BLaER1 treated with 17β-estradiol and CSF1 and Interleukin-3, amounts not matched to agents 10 nM and 100 nM (cell line): ENCODE data around the gene CEP128.

ENCODE experiments used
- H3K27ac ChIP-seq, 11 experiments: shearing (Covaris generic); formaldehyde crosslinking; 2 replicates each; pipeline ENCODE4 v1.8.1; 2022
- H3K27me3 ChIP-seq, 11 experiments: shearing (Covaris generic); formaldehyde crosslinking; 2 replicates each; pipeline ENCODE4 v1.8.1; 2022
- H3K36me3 ChIP-seq, 11 experiments: shearing (Covaris generic); formaldehyde crosslinking; 2 replicates each; pipeline ENCODE4 v1.8.1; 2022
- H3K4me1 ChIP-seq, 10 experiments: shearing (Covaris generic); formaldehyde crosslinking; 2 replicates each; pipeline ENCODE4 v1.8.1; 2022
- H3K4me2 ChIP-seq, 11 experiments: shearing (Covaris generic); formaldehyde crosslinking; 2 replicates each; pipeline ENCODE4 v1.8.1; 2022
- H3K4me3 ChIP-seq, 10 experiments: shearing (Covaris generic); formaldehyde crosslinking; 2 replicates each; pipeline ENCODE4 v1.8.1; 2022
- H3K9ac ChIP-seq, 11 experiments: shearing (Covaris generic); formaldehyde crosslinking; 2 replicates each; pipeline ENCODE4 v1.8.1; 2022
- H3K9me3 ChIP-seq, 11 experiments: shearing (Covaris generic); formaldehyde crosslinking; replicated peaks in 1 of 11; 2 replicates each; pipeline ENCODE4 v1.8.1; 2022
- H4K20me1 ChIP-seq, 11 experiments: shearing (Covaris generic); formaldehyde crosslinking; 2 replicates each; pipeline ENCODE4 v1.8.1; 2022
- Cebpa-rat ChIP-seq, 11 experiments: shearing (Covaris generic); IDR thresholded peaks; 2 replicates each; pipeline ENCODE4 v1.8.1; 2022

CEP128 gene

GRCh38 chr14:80544366-80544765, 397.2 kb downstream of the CEP128 start:
- Histone ChIP-seq H3K4me3 (no peak overlapping the region), H3K36me3 (peaks cover 0 to 10% (median 0%) of the 10 kb centered on the region in 11 experiments; a peak in 1 of 22 replicates), H3K4me2 (no peak overlapping the region)

GRCh38 chr14:80543211-80543610, 398.3 kb downstream of the CEP128 start:
- H3K4me3 ChIP-seq: no peak overlapping the region
- peaks cover 16 to 28% (median 20%) of the 10 kb centered on the region in 11 experiments for H3K9me3 ChIP-seq
- H3K27me3 ChIP-seq: no peaks in the 10 kb centered on the region
- H3K4me2 ChIP-seq: no peak overlapping the region
- H4K20me1 ChIP-seq: no peaks in the 10 kb centered on the region
- H3K4me1 ChIP-seq: no peaks in the 10 kb centered on the region
- peaks cover 0 to 10% (median 0%) of the 10 kb centered on the region in 11 experiments; a peak in 1 of 22 replicates for H3K36me3 ChIP-seq
- TF ChIP-seq Cebpa-rat (IDR thresholded peaks at IDR 0.05): no peak
- no peak overlapping the region for H3K27ac ChIP-seq
- no peak overlapping the region for H3K9ac ChIP-seq

More at GRCh38 chr14:80544366-80544765, 397.2 kb downstream of the CEP128 start:
- Histone ChIP-seq H3K9ac (no peak overlapping the region), H3K4me1 (no peaks in the 10 kb centered on the region), H3K9me3 (peaks cover 11 to 24% (median 17%) of the 10 kb centered on the region in 11 experiments), H3K27ac (no peak overlapping the region), H4K20me1 (no peaks in the 10 kb centered on the region), H3K27me3 (no peaks in the 10 kb centered on the region)
- TF ChIP-seq Cebpa-rat (IDR thresholded peaks at IDR 0.05): no peak

- Histone ChIP-seq H3K4me3 (no peak overlapping the region), H3K4me2 (no peak overlapping the region), H3K9ac (no peak overlapping the region), H3K36me3 (peaks cover 0 to 10% (median 0%) of the 10 kb centered on the region in 11 experiments; a peak in 1 of 22 replicates), H3K27me3 (no peaks in the 10 kb centered on the region), H3K4me1 (no peaks in the 10 kb centered on the region), H3K9me3 (peaks cover 16 to 28% (median 20%) of the 10 kb centered on the region in 11 experiments), H3K27ac (no peak overlapping the region), H4K20me1 (no peaks in the 10 kb centered on the region)
- no peak for TF ChIP-seq Cebpa-rat (IDR thresholded peaks at IDR 0.05)
These were observed 402.7 kb downstream of the CEP128 start for GRCh38 chr14:80538633-80539375.

- H3K27ac ChIP-seq: no peak overlapping the region
- no peaks in the 10 kb centered on the region for H3K4me1 ChIP-seq
- no peaks in the 10 kb centered on the region for H3K27me3 ChIP-seq
- no peak overlapping the region for H3K4me3 ChIP-seq
- no peak overlapping the region for H3K4me2 ChIP-seq
- TF ChIP-seq Cebpa-rat (IDR thresholded peaks at IDR 0.05): no peak
- H3K9me3 ChIP-seq: peaks cover 16 to 28% (median 20%) of the 10 kb centered on the region in 11 experiments
- H4K20me1 ChIP-seq: no peaks in the 10 kb centered on the region
- H3K36me3 ChIP-seq: peaks cover 0 to 10% (median 0%) of the 10 kb centered on the region in 11 experiments; a peak in 1 of 22 replicates
- H3K9ac ChIP-seq: no peak overlapping the region
These were observed 403.9 kb downstream of the CEP128 start for GRCh38 chr14:80537626-80538025.

GRCh38 chr14:80536456-80536855, 405.1 kb downstream of the CEP128 start:
- TF ChIP-seq Cebpa-rat (IDR thresholded peaks at IDR 0.05): no peak
- peaks cover 13 to 25% (median 20%) of the 10 kb centered on the region in 11 experiments for H3K9me3 ChIP-seq
- no peak overlapping the region for H3K4me3 ChIP-seq
- peaks cover 0 to 10% (median 0%) of the 10 kb centered on the region in 11 experiments; a peak in 1 of 22 replicates for H3K36me3 ChIP-seq
- H3K9ac ChIP-seq: no peak overlapping the region
- no peak overlapping the region for H3K27ac ChIP-seq
- H3K27me3 ChIP-seq: no peaks in the 10 kb centered on the region
- no peaks in the 10 kb centered on the region for H4K20me1 ChIP-seq
- no peak overlapping the region for H3K4me2 ChIP-seq
- no peaks in the 10 kb centered on the region for H3K4me1 ChIP-seq

- Histone ChIP-seq H3K36me3 (peaks cover 0 to 7% (median 0%) of the 10 kb centered on the region in 11 experiments; a peak in 3 of 22 replicates), H3K4me2 (no peak overlapping the region), H3K4me3 (no peak overlapping the region), H3K4me1 (no peaks in the 10 kb centered on the region), H4K20me1 (no peaks in the 10 kb centered on the region), H3K27me3 (no peaks in the 10 kb centered on the region), H3K9me3 (peaks cover 6 to 12% (median 11%) of the 10 kb centered on the region in 11 experiments), H3K27ac (no peak overlapping the region), H3K9ac (no peak overlapping the region)
- no peak for TF ChIP-seq Cebpa-rat (IDR thresholded peaks at IDR 0.05)
These were observed 406.4 kb downstream of the CEP128 start for GRCh38 chr14:80535171-80535570.

GRCh38 chr14:80523518-80524117, 417.9 kb downstream of the CEP128 start:
- no peak for TF ChIP-seq Cebpa-rat (IDR thresholded peaks at IDR 0.05)
- Histone ChIP-seq H3K27me3 (no peaks in the 10 kb centered on the region), H3K4me2 (no peak overlapping the region), H3K27ac (no peak overlapping the region), H3K9me3 (no peaks in the 10 kb centered on the region), H4K20me1 (no peaks in the 10 kb centered on the region), H3K9ac (no peak overlapping the region), H3K36me3 (peaks cover 7 to 78% (median 36%) of the 10 kb centered on the region in 11 experiments; a peak in 20 of 22 replicates), H3K4me3 (no peak overlapping the region), H3K4me1 (no peaks in the 10 kb centered on the region)

- Histone ChIP-seq H3K27me3 (no peaks in the 10 kb centered on the region), H3K9ac (no peak overlapping the region), H3K36me3 (peaks cover 7 to 78% (median 40%) of the 10 kb centered on the region in 11 experiments; a peak in 20 of 22 replicates), H3K4me2 (no peak overlapping the region), H3K4me1 (no peaks in the 10 kb centered on the region), H3K27ac (no peak overlapping the region), H4K20me1 (no peaks in the 10 kb centered on the region), H3K9me3 (no peaks in the 10 kb centered on the region), H3K4me3 (no peak overlapping the region)
- TF ChIP-seq Cebpa-rat (IDR thresholded peaks at IDR 0.05): no peak
These were observed 418.6 kb downstream of the CEP128 start for GRCh38 chr14:80522936-80523335.

GRCh38 chr14:80522411-80522810, 419.1 kb downstream of the CEP128 start:
- H3K9ac ChIP-seq: no peak overlapping the region
- H3K27ac ChIP-seq: no peak overlapping the region
- no peaks in the 10 kb centered on the region for H3K27me3 ChIP-seq
- TF ChIP-seq Cebpa-rat (IDR thresholded peaks at IDR 0.05): no peak
- H3K9me3 ChIP-seq: peaks cover 0 to 4% (median 0%) of the 10 kb centered on the region in 11 experiments; a peak in 1 of 22 replicates
- H3K4me3 ChIP-seq: no peak overlapping the region
- no peak overlapping the region for H3K4me2 ChIP-seq
- H3K36me3 ChIP-seq: peaks cover 7 to 82% (median 42%) of the 10 kb centered on the region in 11 experiments; a peak in 21 of 22 replicates
- no peaks in the 10 kb centered on the region for H3K4me1 ChIP-seq
- H4K20me1 ChIP-seq: no peaks in the 10 kb centered on the region
